H1 (cell line): ENCODE data around the gene TP53I3. TPM values are rescaled to one million over a fixed set of nuclear protein-coding genes. Genes with fewer than 3 reads are reported as not detected.

ENCODE experiments used
- CTCF ChIA-PET: fragments of 300-600 bp; sonication (Branson Sonifier 250); formaldehyde crosslinking; loops from one replicate; lab custom pipeline; 2021; ENCODE audit not compliant: partially characterized antibody; lab: Charles Lee
- POLR2A ChIA-PET: fragments of 300-600 bp; sonication (Branson Sonifier 250); formaldehyde crosslinking; loops from one replicate; lab custom pipeline; 2021; ENCODE audit warnings: inconsistent platforms; ENCODE audit not compliant: partially characterized antibody; lab: Charles Lee
- DNase-seq, 2 experiments: peaks; one replicate each; pipeline versions ENCODE4 v3.0.0 to v3.0.0-alpha.2; 2010 to 2022; ENCODE audit warnings: low spot score in 2 of 2, low read depth in 1 of 2, mixed read lengths in 1 of 2
- FAIRE-seq: peaks from 2 replicates; lab custom pipeline; 2011; peaks lifted over from hg19 to GRCh38; lab: Jason Lieb, UNC
- H2AFZ ChIP-seq: 2 replicates; pipeline ENCODE4 v1.8.1; 2012; ENCODE audit warnings: low read length, inconsistent platforms
- H2AK5ac ChIP-seq: 2 replicates; pipeline ENCODE4 v1.6.1; 2013; ENCODE audit warnings: low read depth, low read length
- H2BK120ac ChIP-seq: replicated peaks from 2 replicates; pipeline ENCODE3; 2013; ENCODE audit warnings: low read depth, low read length, inconsistent platforms
- H2BK12ac ChIP-seq: 2 replicates; pipeline ENCODE4 v1.6.1; 2013; ENCODE audit warnings: low read depth, low read length
- H2BK15ac ChIP-seq: 2 replicates; pipeline ENCODE4 v1.6.1; 2013; ENCODE audit warnings: low read length
- H2BK20ac ChIP-seq: 2 replicates; pipeline ENCODE4 v1.6.1; 2013; ENCODE audit warnings: low read length
- H2BK5ac ChIP-seq: 2 replicates; pipeline ENCODE4 v1.6.1; 2013; ENCODE audit warnings: low read depth, low read length
- H3K14ac ChIP-seq: 2 replicates; pipeline ENCODE4 v1.6.1; 2013; ENCODE audit warnings: inconsistent platforms; ENCODE audit not compliant: insufficient read length
- H3K18ac ChIP-seq: 2 replicates; pipeline ENCODE4 v1.6.1; 2013; ENCODE audit warnings: low read length; ENCODE audit errors: extremely low read depth
- H3K23ac ChIP-seq: 2 replicates; pipeline ENCODE4 v1.6.1; 2013; ENCODE audit warnings: inconsistent platforms; ENCODE audit not compliant: insufficient read length
- H3K23me2 ChIP-seq: 2 replicates; pipeline ENCODE4 v1.6.1; 2013; ENCODE audit warnings: low read depth, low read length
- H3K27ac ChIP-seq: 2 replicates; pipeline ENCODE4 v1.6.1; 2011; ENCODE audit warnings: low read depth, low read length, inconsistent platforms
- H3K27me3 ChIP-seq, 4 experiments: replicated peaks in 1 of 4; 1 replicate in 1 of 4; 2 replicates in 3 of 4; pipeline versions ENCODE4 v1.6.1 to v1.8.1; 2011 to 2013; ENCODE audit warnings: low read length in 3 of 4, mild to moderate bottlenecking in 3 of 4, inconsistent platforms in 2 of 4, mixed read lengths in 2 of 4, moderate library complexity in 1 of 4; ENCODE audit not compliant: control insufficient read depth in 3 of 4, insufficient read depth in 3 of 4; ENCODE audit errors: extremely low read depth in 1 of 4
- H3K36me3 ChIP-seq, 4 experiments: 2 replicates each; pipeline versions ENCODE4 v1.6.1 to v1.8.1; 2011 to 2013; ENCODE audit warnings: mild to moderate bottlenecking in 4 of 4, low read length in 3 of 4, moderate library complexity in 2 of 4, control low read depth in 1 of 4, inconsistent platforms in 1 of 4; ENCODE audit not compliant: insufficient read depth in 4 of 4, control insufficient read depth in 2 of 4
- H3K4ac ChIP-seq: replicated peaks from 2 replicates; pipeline ENCODE3; 2013; ENCODE audit warnings: low read length, low read depth, mixed read lengths, inconsistent platforms; ENCODE audit not compliant: insufficient read length
- H3K4me1 ChIP-seq, 4 experiments: replicated peaks in 1 of 4; 1 replicate in 1 of 4; 2 replicates in 3 of 4; pipeline versions ENCODE4 v1.6.1 to v1.8.1; 2011 to 2013; ENCODE audit warnings: low read length in 3 of 4, inconsistent platforms in 2 of 4, mixed read lengths in 1 of 4; ENCODE audit not compliant: insufficient read depth in 4 of 4, control insufficient read depth in 3 of 4
- H3K4me2 ChIP-seq, 2 experiments: 2 replicates each; pipeline versions ENCODE4 v1.6.1 to v1.8.1; 2011 to 2013; ENCODE audit warnings: low read depth in 2 of 2, low read length in 2 of 2, control low read depth in 1 of 2, inconsistent platforms in 1 of 2, mild to moderate bottlenecking in 1 of 2; ENCODE audit not compliant: insufficient read depth in 1 of 2
- H3K4me3 ChIP-seq, 4 experiments: fragments of 200-600, 300-600 bp in 1 of 4; sonication (generic), shearing (Covaris generic), sonication (Bioruptor Twin) in 1 of 4; 2 replicates each; pipeline versions ENCODE4 v1.5.1 to v1.8.1; 2011 to 2016; ENCODE audit warnings: low read length in 4 of 4, low read depth in 3 of 4, control low read depth in 2 of 4, inconsistent platforms in 2 of 4, mild to moderate bottlenecking in 2 of 4, mixed read lengths in 1 of 4, moderate library complexity in 1 of 4; ENCODE audit not compliant: insufficient read depth in 2 of 4; ENCODE audit errors: extremely low read depth in 1 of 4
- H3K56ac ChIP-seq: replicated peaks from 2 replicates; pipeline ENCODE3; 2013; ENCODE audit warnings: low read depth, mild to moderate bottlenecking, mixed read lengths, low read length, inconsistent platforms; ENCODE audit not compliant: insufficient read length
- H3K79me1 ChIP-seq: 2 replicates; pipeline ENCODE4 v1.6.1; 2013; ENCODE audit warnings: low read depth, low read length, control low read depth
- H3K79me2 ChIP-seq, 2 experiments: 2 replicates each; pipeline versions ENCODE4 v1.6.1 to v1.8.1; 2012 to 2013; ENCODE audit warnings: low read length in 2 of 2, mild to moderate bottlenecking in 2 of 2, inconsistent platforms in 1 of 2; ENCODE audit not compliant: insufficient read depth in 2 of 2, control insufficient read depth in 1 of 2
- H3K9ac ChIP-seq, 4 experiments: replicated peaks in 1 of 4; 1 replicate in 1 of 4; 2 replicates in 3 of 4; pipeline versions ENCODE4 v1.6.1 to v1.8.1; 2011 to 2013; ENCODE audit warnings: low read depth in 3 of 4, low read length in 3 of 4, control low read depth in 2 of 4, mild to moderate bottlenecking in 2 of 4, moderate library complexity in 2 of 4, inconsistent platforms in 1 of 4; ENCODE audit errors: extremely low read depth in 1 of 4
- H3K9me3 ChIP-seq, 2 experiments: 2 replicates each; pipeline versions ENCODE4 v1.6.1 to v1.8.1; 2012 to 2013; ENCODE audit warnings: mild to moderate bottlenecking in 2 of 2, moderate library complexity in 2 of 2, control low read depth in 1 of 2, inconsistent platforms in 1 of 2, low read depth in 1 of 2, low read length in 1 of 2, mixed read lengths in 1 of 2; ENCODE audit not compliant: insufficient read depth in 2 of 2
- H4K20me1 ChIP-seq, 2 experiments: replicated peaks in 1 of 2; 2 replicates each; pipeline versions ENCODE3 to v1.8.1; 2011 to 2013; ENCODE audit warnings: inconsistent platforms in 2 of 2, low read length in 2 of 2, mild to moderate bottlenecking in 1 of 2; ENCODE audit not compliant: insufficient read depth in 2 of 2, control insufficient read depth in 1 of 2
- H4K5ac ChIP-seq: 2 replicates; pipeline ENCODE4 v1.6.1; 2013; ENCODE audit warnings: low read length, low read depth, mixed read lengths, inconsistent platforms; ENCODE audit not compliant: insufficient read length
- H4K8ac ChIP-seq: 2 replicates; pipeline ENCODE4 v1.8.0; 2013; ENCODE audit warnings: mild to moderate bottlenecking, moderate library complexity, low read length, inconsistent platforms; ENCODE audit not compliant: insufficient read depth; ENCODE audit errors: extremely low read depth
- H4K91ac ChIP-seq: replicated peaks from 2 replicates; pipeline ENCODE3; 2013; ENCODE audit warnings: low read length, mixed read lengths, inconsistent platforms; ENCODE audit not compliant: insufficient read length
- CBX8 ChIP-seq: fragments of 300-800, 300-1000 bp; sonication (generic); IDR thresholded peaks from 2 replicates; pipeline ENCODE4 v1.7.1; 2016; ENCODE audit warnings: low read depth, low read length, borderline replicate concordance
- CREB1 ChIP-seq: IDR thresholded peaks from 2 replicates; pipeline ENCODE4 v1.6.1; 2012; ENCODE audit warnings: inconsistent platforms
- E2F6 ChIP-seq: IDR thresholded peaks from 2 replicates; pipeline ENCODE4 v1.6.1; 2012; ENCODE audit warnings: inconsistent platforms
- GTF2F1 ChIP-seq: IDR thresholded peaks from 2 replicates; pipeline ENCODE4 v1.6.1; 2012; ENCODE audit warnings: low read depth, low read length, improper control_type of control experiment, borderline replicate concordance
- PHF8 ChIP-seq: fragments of 200-600 bp; sonication (generic); conservative IDR thresholded peaks from 2 replicates; pipeline ENCODE4 v1.7.1; 2012; ENCODE audit warnings: low read depth, mild to moderate bottlenecking, inconsistent platforms, low read length, moderate library complexity
- POLR2A ChIP-seq, 2 experiments: IDR thresholded peaks; 1 replicate in 1 of 2; 2 replicates in 1 of 2; pipeline ENCODE4 v1.6.1; 2011; ENCODE audit warnings: low read depth in 2 of 2, low read length in 2 of 2, mild to moderate bottlenecking in 2 of 2; ENCODE audit errors: control extremely low read depth in 1 of 2
- POLR2AphosphoS5 ChIP-seq: IDR thresholded peaks from 2 replicates; pipeline ENCODE4 v1.6.1; 2011; ENCODE audit warnings: low read depth, low read length
- RFX5 ChIP-seq: IDR thresholded peaks from 2 replicates; pipeline ENCODE4 v1.6.1; 2011; ENCODE audit warnings: low read depth, low read length, improper control_type of control experiment, borderline replicate concordance
- SIN3A ChIP-seq, 2 experiments: IDR thresholded peaks in 1 of 2; conservative IDR thresholded peaks in 1 of 2; 2 replicates each; pipeline ENCODE4 v1.6.1; 2011 to 2012; ENCODE audit warnings: low read length in 2 of 2, improper control_type of control experiment in 1 of 2, low read depth in 1 of 2, mild to moderate bottlenecking in 1 of 2
- TAF1 ChIP-seq: IDR thresholded peaks from 2 replicates; pipeline ENCODE4 v1.6.1; 2011; ENCODE audit warnings: mild to moderate bottlenecking, low read depth, low read length
- ZNF274 ChIP-seq: IDR thresholded peaks from 2 replicates; pipeline ENCODE4 v1.7.0; 2012; ENCODE audit warnings: low read length, borderline replicate concordance; ENCODE audit errors: extremely low read depth
- WGBS, 2 experiments: shearing (Covaris generic) in 1 of 2; methylation state at CpG; one replicate each; pipeline versions ENCODE4 v1.1.6 to v1.1.7; 2013 to 2015; ENCODE audit warnings: low lambda C conversion rate in 2 of 2, mixed read lengths in 2 of 2, inconsistent platforms in 1 of 2, low coverage in 1 of 2, missing lambda C conversion rate in 1 of 2; ENCODE audit not compliant: insufficient replicate concordance in 2 of 2, insufficient coverage in 1 of 2, insufficient read length in 1 of 2; ENCODE audit errors: extremely low coverage in 1 of 2, missing lambda C conversion rate in 1 of 2; 5-methylcytosine and 5-hydroxymethylcytosine counted together
- polyA plus RNA-seq, 7 experiments: library from polyadenylated mRNA; depleted of rRNA in 3 of 7; stranded (reverse) in 5 of 7; unstranded in 2 of 7; fragments of >200 nt in 5 of 7; fragments of 200-250 nt in 2 of 7; gene quantifications; 1 replicate in 5 of 7; 2 replicates in 1 of 7; 4 replicates in 1 of 7; pipeline versions ENCODE4 v1.2.1 to v1.2.3, GENCODE V29; 2011 to 2013; ENCODE audit warnings: missing spikeins in 2 of 7, mixed read lengths in 2 of 7
- total RNA-seq: library from RNA; stranded (reverse); fragmentation: NEBNext Ultra II Directional; extraction: Animal tissue kit (Norgen Biotek cat#: 25700); gene quantifications from 2 replicates; pipeline ENCODE4 v1.2.1, GENCODE V29; 2021

The TP53I3 gene
- total and polyA plus RNA-seq, 2 of the 8 experiments (the other 6 are each of a cell fraction or from before 2014, with no cell fraction given) = 29.4 to 34.5 TPM

GRCh38 chr2:24076849-24077534 is 7.6 kb downstream of the TP53I3 start:
- H3K36me3 ChIP-seq = peaks cover 7 to 28% (median 18%) of the 10 kb centered on the region in 4 experiments; a peak in 7 of 8 replicates
- no peak overlapping the region for H3K27ac ChIP-seq
- H3K23ac ChIP-seq = no peak overlapping the region
- FAIRE-seq = no peak
- CTCF ChIA-PET = interaction anchor here (0.8 to 1.3 kb wide), 5 partner anchors 17 to 274 kb away, joined by 3 to 4 read pairs (median 3); partner anchors contain the start of gene WDCP
- H2BK12ac ChIP-seq = no peak overlapping the region
- no peak overlapping the region for H2BK20ac ChIP-seq
- H3K14ac ChIP-seq = no peak overlapping the region
- H4K91ac ChIP-seq = no peak overlapping the region
- no peak overlapping the region for H4K5ac ChIP-seq
- peak overlapping the region; percentile 19 for H3K56ac ChIP-seq
- DNase-seq = no peak
- no peak overlapping the region for H2AFZ ChIP-seq
- no peaks in the 10 kb centered on the region for H3K9me3 ChIP-seq
- WGBS, 2 experiments = 6% methylated on average over 21 of the region's 41 CpGs; no CpG with 5 or more reads in 1 of the 2 experiments
- H4K20me1 ChIP-seq = no peaks in the 10 kb centered on the region
- no peak overlapping the region for H3K4ac ChIP-seq
- H2BK120ac ChIP-seq = no peak overlapping the region
- H3K79me2 ChIP-seq = peaks cover 0 to 21% of the 10 kb centered on the region in 2 experiments; a peak in 2 of 4 replicates
- POLR2A ChIA-PET = interaction anchor here (0.6 to 2.7 kb wide), 15 partner anchors 8 to 273 kb away, joined by 3 to 31 read pairs (median 5); partner anchors contain the start of genes ATAD2B, MFSD2B, TP53I3 and WDCP
- H3K4me2 ChIP-seq = peak overlapping the region; percentile 83 to 84
- H4K8ac ChIP-seq = peak overlapping the region; percentile 73; the same call in 1 of the 2 replicates
- H3K4me3 ChIP-seq = peak overlapping the region; percentile 58 to 74 (median 69)
- no peaks in the 10 kb centered on the region for H3K79me1 ChIP-seq
- peak overlapping the region; percentile 60 for H3K18ac ChIP-seq
- TF ChIP-seq E2F6 (0 out of 2 replicates have a peak, but pooled peaks have one; percentile 18), ZNF274 (no peak), RFX5 (no peak), POLR2A (IDR thresholded peaks at IDR 0.05; ENCODE audit: control extremely low read depth in 1 of 2, low read depth in 2 of 2, low read length in 2 of 2) (peak; percentile 49 to 56), SIN3A (conservative IDR thresholded peaks at IDR 0.05 in 1 of 2, IDR thresholded peaks at IDR 0.05 in 1 of 2; ENCODE audit: low read depth in 1 of 2, low read length in 2 of 2) (peak in 1 of 2 experiments; percentile 71; a peak in 1 of 4 replicates), TAF1 (0 out of 2 replicates have a peak, but pooled peaks have one; percentile 38), POLR2AphosphoS5 (peak; percentile 48), CBX8 (no peak), PHF8 (peak; percentile 52), GTF2F1 (no peak), CREB1 (peak; percentile 43; the same call in 1 of the 2 replicates)
- peak overlapping the region; percentile 66 for H2BK5ac ChIP-seq
- no peak overlapping the region for H2AK5ac ChIP-seq
- no peak overlapping the region for H2BK15ac ChIP-seq
- H3K23me2 ChIP-seq = peaks cover 5% of the 10 kb centered on the region; the same call in 1 of the 2 replicates
- H3K9ac ChIP-seq = peak overlapping the region in 3 of 4 experiments; percentile 64 to 73 (median 72); a peak in 6 of 7 replicates
- H3K27me3 ChIP-seq = no peaks in the 10 kb centered on the region
- H3K4me1 ChIP-seq = peaks cover 0 to 7% (median 2%) of the 10 kb centered on the region in 4 experiments; a peak in 4 of 7 replicates
